Hepatocyte (in vitro differentiated cells): ENCODE results near the gene DCAF10. TPM values are rescaled to one million over a fixed set of nuclear protein-coding genes. Genes with fewer than 3 reads are reported as not detected.
A peak's percentile ranks its signal among the peaks of the same experiment; 100 is the strongest.

ENCODE experiments used
- DNase-seq: peaks from one replicate; pipeline ENCODE4 v3.0.0-alpha.2; 2016; ENCODE audit warnings: low spot score
- H2AFZ ChIP-seq: fragments of 200-600 bp; sonication (generic); 2 replicates; pipeline ENCODE4 v1.6.0; 2016; ENCODE audit warnings: antibody characterized with exemption, mild to moderate bottlenecking
- H3K27ac ChIP-seq: fragments of 200-600 bp; sonication (generic); 2 replicates; pipeline ENCODE4 v1.5.1; 2016; ENCODE audit warnings: mild to moderate bottlenecking
- H3K27me3 ChIP-seq: fragments of 200-600 bp; sonication (generic); 2 replicates; pipeline ENCODE4 v1.6.1; 2016
- H3K36me3 ChIP-seq: fragments of 200-600 bp; sonication (generic); replicated peaks from 2 replicates; pipeline ENCODE4 v1.5.1; 2016; ENCODE audit warnings: low read depth; ENCODE audit not compliant: insufficient read depth
- H3K4me1 ChIP-seq: fragments of 200-600 bp; sonication (generic); 2 replicates; pipeline ENCODE4 v1.5.1; 2016; ENCODE audit warnings: mild to moderate bottlenecking, moderate library complexity; ENCODE audit not compliant: insufficient read depth
- H3K4me2 ChIP-seq: fragments of 200-600 bp; sonication (generic); 2 replicates; pipeline ENCODE4 v1.6.0; 2016
- H3K4me3 ChIP-seq: fragments of 200-600 bp; sonication (generic); 2 replicates; pipeline ENCODE4 v1.5.1; 2016; ENCODE audit warnings: mild to moderate bottlenecking
- H3K79me2 ChIP-seq: fragments of 200-600 bp; sonication (generic); 2 replicates; pipeline ENCODE4 v1.6.0; 2017; ENCODE audit warnings: mild to moderate bottlenecking
- H3K9me2 ChIP-seq: fragments of 200-600 bp; sonication (generic); replicated peaks from 2 replicates; pipeline ENCODE4 v1.6.0; 2017; ENCODE audit warnings: mild to moderate bottlenecking; ENCODE audit not compliant: insufficient read depth
- H3K9me3 ChIP-seq: fragments of 200-600 bp; sonication (generic); 2 replicates; pipeline ENCODE4 v1.5.1; 2016; ENCODE audit warnings: low read depth, mild to moderate bottlenecking
- H4K20me1 ChIP-seq: fragments of 200-600 bp; sonication (generic); 2 replicates; pipeline ENCODE4 v1.6.0; 2016; ENCODE audit warnings: mild to moderate bottlenecking; ENCODE audit not compliant: insufficient read depth, poor library complexity, severe bottlenecking
- EZH2 ChIP-seq: fragments of 200-600 bp; sonication (generic); IDR thresholded peaks from 2 replicates; pipeline ENCODE4 v1.6.1; 2016; ENCODE audit warnings: antibody characterized with exemption, mild to moderate bottlenecking, borderline replicate concordance
- EZH2phosphoT487 ChIP-seq: fragments of 200-600 bp; sonication (generic); IDR thresholded peaks from one replicate; pipeline ENCODE4 v1.6.1; 2018; ENCODE audit warnings: antibody characterized with exemption, mild to moderate bottlenecking, low read depth, moderate library complexity; ENCODE audit not compliant: unreplicated experiment, severe bottlenecking
- WGBS: methylation state at CpG from one replicate; pipeline ENCODE4 v1.1.6; 2016; ENCODE audit warnings: low lambda C conversion rate; ENCODE audit errors: missing lambda C conversion rate; 5-methylcytosine and 5-hydroxymethylcytosine counted together
- polyA plus RNA-seq: library from polyadenylated mRNA; unstranded; fragments of >200 nt; fragmentation: Nextera tagmentation; extraction: Ambion mirVana; gene quantifications from 2 replicates; pipeline ENCODE4 v1.2.1, GENCODE V29; 2016
- total RNA-seq: library from RNA; depleted of rRNA; stranded (reverse); fragments of >200 nt; gene quantifications from 2 replicates; pipeline ENCODE4 v1.2.3, GENCODE V29; 2014
- TF ChIP-seq, protein P1 (sequence below): fragments of 200-600 bp; sonication (generic); IDR thresholded peaks from 2 replicates; pipeline ENCODE4 v1.5.1; 2016; ENCODE audit warnings: antibody characterized with exemption, mild to moderate bottlenecking; ENCODE audit not compliant: poor library complexity

DCAF10 gene
- total and polyA plus RNA-seq, 2 experiments from 2014 or later: 23.9 to 29.2 TPM

DNA sequence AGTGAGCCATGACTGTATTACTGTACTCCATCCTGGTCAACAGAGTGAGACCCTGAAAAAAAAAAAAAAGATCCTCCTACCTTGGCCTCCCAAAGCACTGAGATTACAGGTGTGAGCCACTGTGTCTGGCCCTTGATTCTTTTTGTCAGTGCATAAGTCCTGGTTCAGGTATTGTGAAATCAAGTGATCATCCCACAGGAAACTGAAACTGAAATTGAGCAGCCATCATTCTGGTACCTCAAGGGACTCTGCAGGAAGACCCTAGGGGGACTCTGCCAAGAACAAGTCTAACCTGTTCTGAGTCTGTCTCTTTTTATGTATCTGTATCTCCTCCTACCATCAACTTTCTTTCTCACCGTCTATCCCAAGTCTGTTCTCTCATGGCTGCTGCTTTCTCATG is 1.9 kb upstream of the DCAF10 start:
- 64% methylated on average over 1 of the region's 1 CpG for WGBS
- no peaks in the 10 kb centered on the region for H3K36me3 ChIP-seq
- H3K4me1 ChIP-seq: peaks cover 16% of the 10 kb centered on the region
- H3K27ac ChIP-seq: no peak overlapping the region
- no peak for DNase-seq
- no peak for TF ChIP-seq EZH2
- TF ChIP-seq, protein P1, sequence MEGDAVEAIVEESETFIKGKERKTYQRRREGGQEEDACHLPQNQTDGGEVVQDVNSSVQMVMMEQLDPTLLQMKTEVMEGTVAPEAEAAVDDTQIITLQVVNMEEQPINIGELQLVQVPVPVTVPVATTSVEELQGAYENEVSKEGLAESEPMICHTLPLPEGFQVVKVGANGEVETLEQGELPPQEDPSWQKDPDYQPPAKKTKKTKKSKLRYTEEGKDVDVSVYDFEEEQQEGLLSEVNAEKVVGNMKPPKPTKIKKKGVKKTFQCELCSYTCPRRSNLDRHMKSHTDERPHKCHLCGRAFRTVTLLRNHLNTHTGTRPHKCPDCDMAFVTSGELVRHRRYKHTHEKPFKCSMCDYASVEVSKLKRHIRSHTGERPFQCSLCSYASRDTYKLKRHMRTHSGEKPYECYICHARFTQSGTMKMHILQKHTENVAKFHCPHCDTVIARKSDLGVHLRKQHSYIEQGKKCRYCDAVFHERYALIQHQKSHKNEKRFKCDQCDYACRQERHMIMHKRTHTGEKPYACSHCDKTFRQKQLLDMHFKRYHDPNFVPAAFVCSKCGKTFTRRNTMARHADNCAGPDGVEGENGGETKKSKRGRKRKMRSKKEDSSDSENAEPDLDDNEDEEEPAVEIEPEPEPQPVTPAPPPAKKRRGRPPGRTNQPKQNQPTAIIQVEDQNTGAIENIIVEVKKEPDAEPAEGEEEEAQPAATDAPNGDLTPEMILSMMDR: no peak
- H3K9me3 ChIP-seq: no peaks in the 10 kb centered on the region
- H3K27me3 ChIP-seq: no peaks in the 10 kb centered on the region
- H3K79me2 ChIP-seq: peaks cover 27% of the 10 kb centered on the region
- H4K20me1 ChIP-seq: peaks cover 23% of the 10 kb centered on the region
- H3K4me2 ChIP-seq: no peak overlapping the region
- no peaks in the 10 kb centered on the region for H3K9me2 ChIP-seq
- no peak overlapping the region for H2AFZ ChIP-seq
- H3K4me3 ChIP-seq: no peak overlapping the region

DNA sequence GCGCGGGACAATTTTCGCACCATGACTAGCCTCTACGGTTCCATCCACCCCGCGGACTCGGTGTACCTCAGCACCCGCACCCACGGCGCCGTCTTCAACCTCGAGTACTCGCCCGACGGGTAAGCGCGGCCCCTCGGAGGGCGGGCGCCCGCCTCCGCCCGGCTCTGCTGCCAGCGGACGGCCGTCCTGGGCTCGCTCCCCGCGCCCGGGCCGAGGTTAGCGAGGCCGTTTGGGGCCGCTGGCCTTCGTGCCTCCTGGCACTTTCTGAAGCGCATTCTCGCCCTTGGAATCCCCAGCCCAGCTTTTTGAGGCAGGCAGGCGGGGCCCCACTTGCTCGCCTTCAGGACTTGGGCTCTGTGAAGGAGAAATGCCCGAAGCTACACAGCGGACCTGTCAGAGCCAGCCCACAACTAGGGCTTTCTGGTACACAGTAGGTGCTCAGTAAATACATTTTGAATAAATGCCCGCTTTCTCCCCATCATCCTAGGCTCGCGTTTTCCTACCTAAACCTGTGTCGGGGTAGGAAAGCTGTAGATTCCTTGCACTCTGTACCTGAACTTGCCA is 772 bp downstream of the DCAF10 start:
- WGBS: 1% methylated on average over 43 of the region's 45 CpGs
- TF ChIP-seq, protein P1: no peak
- no peak for TF ChIP-seq EZH2phosphoT487
- no peak for TF ChIP-seq EZH2
- Histone ChIP-seq H3K79me2 (peaks cover 54% of the 10 kb centered on the region), H4K20me1 (peaks cover 45% of the 10 kb centered on the region), H3K9me2 (no peaks in the 10 kb centered on the region), H3K4me1 (peaks cover 16% of the 10 kb centered on the region), H3K4me3 (peak overlapping the region; percentile 95), H3K27ac (peak overlapping the region; percentile 98), H3K27me3 (no peaks in the 10 kb centered on the region), H3K9me3 (no peaks in the 10 kb centered on the region), H3K36me3 (no peaks in the 10 kb centered on the region), H3K4me2 (peak overlapping the region; percentile 91), H2AFZ (peak overlapping the region; percentile 98)
- peak; percentile 64 for DNase-seq

DNA sequence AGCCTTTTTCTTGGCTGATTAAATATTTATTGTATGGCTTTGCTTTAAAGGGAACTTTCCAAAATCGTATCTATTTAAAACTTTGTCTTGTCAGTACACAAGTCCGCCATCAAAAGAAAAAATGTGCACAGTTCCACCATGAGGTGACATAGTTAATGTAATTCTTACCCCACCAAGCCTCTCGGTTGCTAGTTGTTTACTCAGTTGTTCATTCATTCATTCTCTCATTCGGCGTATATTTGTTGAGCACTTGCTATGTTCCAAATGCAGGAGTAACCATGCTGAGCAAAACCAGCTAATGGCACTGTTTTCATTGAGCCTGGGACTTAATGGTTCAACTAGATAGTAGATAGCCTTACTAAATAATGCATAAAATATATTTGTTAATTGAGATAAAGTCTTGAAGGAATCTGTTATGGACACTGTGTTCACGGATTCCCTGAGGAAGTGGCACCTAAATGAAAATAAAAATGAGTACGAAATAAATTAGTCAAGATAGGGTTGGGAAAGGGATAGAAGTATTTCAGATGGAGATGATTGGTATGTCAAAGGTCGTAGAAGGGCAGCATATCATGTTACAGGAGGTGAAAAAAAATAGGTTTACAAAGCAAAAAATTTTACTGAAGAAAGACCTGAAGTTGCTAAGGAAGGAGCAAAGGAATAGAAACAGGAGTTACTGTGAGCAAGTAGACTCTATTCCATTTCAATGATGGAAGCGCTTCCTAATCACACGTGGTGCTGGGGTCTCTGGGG is 1.5 kb downstream of the DCAF10 start:
- Histone ChIP-seq H3K9me3 (no peaks in the 10 kb centered on the region), H3K4me2 (peak overlapping the region; percentile 91), H3K4me3 (peak overlapping the region; percentile 95), H3K27ac (peak overlapping the region; percentile 98), H4K20me1 (peaks cover 51% of the 10 kb centered on the region), H3K9me2 (no peaks in the 10 kb centered on the region), H3K4me1 (peaks cover 16% of the 10 kb centered on the region), H2AFZ (no peak overlapping the region), H3K27me3 (no peaks in the 10 kb centered on the region), H3K79me2 (peaks cover 61% of the 10 kb centered on the region), H3K36me3 (no peaks in the 10 kb centered on the region)
- no peak for DNase-seq
- no peak for TF ChIP-seq EZH2phosphoT487
- TF ChIP-seq EZH2: no peak
- TF ChIP-seq, protein P1: no peak
- WGBS: 55% methylated on average over 10 of the region's 10 CpGs
